Measurements from ENCODE around the gene NFIA.

The NFIA gene

DNA sequence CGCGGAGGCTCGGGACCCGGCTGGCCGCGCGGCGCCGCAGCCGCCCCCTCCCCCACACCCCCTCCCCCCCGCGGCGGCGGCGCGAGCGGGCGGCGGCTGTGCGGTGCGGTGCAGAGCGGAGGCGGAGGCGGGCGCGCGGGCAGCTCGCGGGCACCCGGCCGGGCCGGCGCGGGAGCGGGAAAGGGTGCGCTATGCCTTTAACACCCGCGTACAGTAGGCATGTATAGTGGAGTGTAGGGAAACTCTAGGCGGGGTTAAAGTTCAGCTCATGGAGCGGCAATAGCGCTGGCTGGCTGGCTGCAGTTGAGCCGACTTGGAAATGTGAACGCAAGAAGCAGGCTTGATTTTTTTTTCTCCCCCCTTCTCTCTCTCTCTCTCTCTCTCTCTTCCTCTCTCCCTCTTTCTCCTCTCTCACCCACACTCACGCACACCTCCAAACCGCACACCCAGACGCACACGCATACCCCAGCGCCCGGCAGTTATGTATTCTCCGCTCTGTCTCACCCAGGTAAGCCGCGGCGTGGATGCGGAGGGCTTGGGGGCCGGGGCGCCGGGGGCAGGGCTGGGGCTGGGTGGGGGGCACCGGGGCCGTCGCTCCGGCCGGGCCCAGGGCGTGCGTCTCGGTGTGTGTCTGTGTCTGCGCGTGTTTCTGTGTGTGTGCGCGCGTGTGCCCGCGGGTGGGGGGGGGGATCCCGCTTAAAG, at the start of gene NFIA:
TSS of gene NFIA (plus strand) at position 251 of the 702 bp plus-strand sequence.
- DNase-seq (ENCODE audit: low read depth, low spot score): peak; percentile 62

DNA sequence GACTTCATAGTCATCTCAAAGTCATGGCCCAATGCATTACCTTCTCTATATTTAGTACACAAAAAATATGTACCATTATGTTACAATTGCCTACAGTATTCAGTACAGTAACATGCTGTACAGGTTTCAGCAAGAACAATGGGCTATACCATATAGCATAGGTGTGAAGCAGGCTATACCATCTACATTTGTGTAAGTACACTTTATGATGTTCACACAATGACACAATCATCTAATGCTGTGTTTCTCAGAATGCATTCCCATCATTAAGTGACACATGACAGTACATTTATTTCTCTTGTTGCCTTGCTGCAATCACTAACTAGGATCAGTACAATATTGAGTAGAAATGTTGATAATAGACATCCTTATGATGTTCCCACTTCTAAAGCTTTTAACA, 46.5 kb upstream of the NFIA start:
- no peak for DNase-seq (ENCODE audit: low read depth, low spot score)

GRCh38 chr1:61042466-61043009, 39.8 kb upstream of the NFIA start:
- no peak for DNase-seq (ENCODE audit: low read depth, low spot score)

GRCh38 chr1:61043010-61043820, 39.1 kb upstream of the NFIA start:
- DNase-seq (ENCODE audit: low read depth, low spot score): peak; percentile 91

- no peak for DNase-seq (ENCODE audit: low read depth, low spot score)
Observed at GRCh38 chr1:61046434-61046833, 35.9 kb upstream of the NFIA start.

- DNase-seq (ENCODE audit: low read depth, low spot score): no peak
Observed at GRCh38 chr1:61047061-61047460, 35.3 kb upstream of the NFIA start.

DNA sequence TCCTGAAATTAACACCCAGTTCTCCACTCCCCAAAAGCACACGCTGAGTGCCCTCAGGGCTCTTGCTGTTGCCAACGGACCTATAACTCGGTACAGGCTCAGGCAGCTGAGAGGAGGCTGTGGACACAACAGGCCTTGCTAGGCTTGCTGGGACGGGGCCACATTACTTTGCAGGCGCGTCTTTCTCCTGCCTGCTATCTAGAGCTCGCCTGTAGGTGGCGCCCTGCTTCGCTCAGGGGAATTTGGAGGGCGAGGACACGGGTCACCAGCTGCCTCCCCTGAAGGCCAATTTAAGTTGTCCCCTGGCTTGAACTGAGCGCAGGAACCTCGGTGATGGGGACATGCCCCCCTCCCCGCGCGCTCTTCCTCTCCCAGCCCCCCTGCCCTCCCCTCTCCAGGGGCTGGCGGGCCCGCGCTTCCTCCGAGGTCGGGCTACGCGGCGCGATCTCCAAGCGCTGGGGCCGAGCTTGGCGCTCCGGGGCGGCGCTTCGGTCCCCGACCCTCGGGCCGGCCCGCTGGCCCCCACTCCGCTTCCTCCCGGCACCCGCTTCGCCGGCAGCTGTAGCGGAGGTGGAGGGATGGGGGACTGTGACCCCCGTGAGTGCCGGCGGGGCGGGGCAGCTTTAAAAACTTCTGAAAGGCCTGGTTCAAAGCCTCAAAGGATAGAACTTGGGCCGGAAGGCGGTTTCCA, 32.4 kb upstream of the NFIA start:
- peak; percentile 94 for DNase-seq (ENCODE audit: low read depth, low spot score)

- DNase-seq (ENCODE audit: low read depth, low spot score): peak; percentile 39
Observed at GRCh38 chr1:61050541-61051442, 31.6 kb upstream of the NFIA start.

DNA sequence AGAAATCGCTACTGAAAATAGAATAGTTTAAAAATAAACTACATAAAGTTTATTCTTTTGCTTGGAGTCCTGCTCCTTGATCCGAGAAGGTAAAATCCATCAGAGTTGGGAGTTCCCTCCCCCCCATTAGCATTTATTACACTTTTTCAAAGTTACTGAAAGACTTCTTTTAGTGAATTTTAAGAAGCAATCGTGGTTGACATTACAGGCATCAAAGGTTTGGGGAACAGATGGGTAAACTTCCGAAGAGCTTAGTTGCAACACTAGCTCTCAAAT, 31.0 kb upstream of the NFIA start:
- DNase-seq (ENCODE audit: low read depth, low spot score): no peak

DNA sequence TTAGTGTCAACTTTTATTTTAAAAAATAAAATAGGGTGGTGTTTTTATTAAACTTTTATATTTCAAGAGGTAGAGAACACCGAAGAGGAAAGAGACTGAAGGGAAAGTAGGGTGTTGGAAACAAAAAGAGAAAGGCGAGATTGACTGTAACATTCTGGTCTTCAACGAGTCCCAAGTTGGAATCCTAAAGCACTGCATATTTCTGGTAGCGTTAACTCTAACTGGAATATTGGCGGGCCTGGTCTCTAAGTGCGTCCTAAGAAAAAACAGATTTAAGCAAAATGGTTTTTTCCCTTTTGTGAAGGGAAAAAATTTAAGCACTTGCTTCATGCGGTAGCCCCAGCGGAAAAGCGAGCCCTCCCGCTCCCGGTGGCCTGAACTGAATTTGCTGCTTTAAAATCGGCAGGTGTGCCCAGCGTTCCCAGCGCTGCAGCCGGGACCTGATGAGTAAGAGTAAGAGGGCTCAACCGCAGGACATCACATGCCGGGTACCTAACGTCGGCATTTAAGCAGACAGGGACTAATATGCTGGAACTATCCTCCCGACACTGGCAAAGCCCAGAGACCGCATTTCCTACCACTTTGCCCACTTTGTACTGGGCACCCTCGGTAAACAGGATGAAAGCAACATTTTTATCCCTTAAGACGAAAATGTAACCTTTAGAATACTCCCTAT, 30.5 kb upstream of the NFIA start:
- DNase-seq (ENCODE audit: low read depth, low spot score): no peak

DNA sequence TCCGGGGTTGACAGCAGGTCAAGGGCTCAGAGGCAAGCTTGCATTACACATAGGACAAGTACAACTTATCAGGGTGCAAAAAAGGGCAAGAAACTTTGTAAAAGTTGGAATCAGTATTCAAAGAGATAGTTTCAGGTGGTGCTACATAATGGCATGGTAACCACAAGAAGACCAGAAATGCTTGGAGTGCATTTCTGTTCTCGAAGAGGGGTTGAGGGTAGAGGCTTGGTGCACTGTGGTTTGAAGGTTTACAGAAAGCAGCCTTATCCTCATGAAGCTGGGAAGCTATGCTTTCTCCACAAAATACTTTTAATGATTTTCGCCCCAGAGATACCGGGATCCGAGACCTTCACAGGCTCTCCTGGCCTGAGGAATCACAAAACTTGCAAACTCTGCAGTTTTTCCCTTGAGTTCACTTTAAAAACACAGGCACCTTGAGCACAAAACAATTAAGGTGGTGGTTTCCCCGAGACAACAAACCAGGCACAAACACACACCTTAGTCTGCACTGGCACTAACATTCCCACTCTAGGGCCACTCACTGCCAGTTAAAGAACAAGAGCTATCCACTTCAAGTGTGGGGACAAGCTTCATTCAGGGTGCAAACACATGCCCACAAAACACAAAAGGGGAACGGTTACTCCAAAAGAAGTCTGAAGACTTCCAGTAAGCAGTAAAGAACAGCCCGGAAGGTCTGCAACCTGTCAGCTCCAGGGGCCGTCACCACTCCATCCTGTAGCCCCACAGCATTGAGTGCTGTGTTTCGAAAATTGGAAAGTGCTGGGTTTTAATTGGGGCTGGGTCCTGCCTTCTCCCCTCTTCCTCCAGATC, 29.8 kb upstream of the NFIA start:
- no peak for DNase-seq (ENCODE audit: low read depth, low spot score)

- DNase-seq (ENCODE audit: low read depth, low spot score): no peak
Observed at GRCh38 chr1:61053226-61053711, 29.1 kb upstream of the NFIA start.

DNA sequence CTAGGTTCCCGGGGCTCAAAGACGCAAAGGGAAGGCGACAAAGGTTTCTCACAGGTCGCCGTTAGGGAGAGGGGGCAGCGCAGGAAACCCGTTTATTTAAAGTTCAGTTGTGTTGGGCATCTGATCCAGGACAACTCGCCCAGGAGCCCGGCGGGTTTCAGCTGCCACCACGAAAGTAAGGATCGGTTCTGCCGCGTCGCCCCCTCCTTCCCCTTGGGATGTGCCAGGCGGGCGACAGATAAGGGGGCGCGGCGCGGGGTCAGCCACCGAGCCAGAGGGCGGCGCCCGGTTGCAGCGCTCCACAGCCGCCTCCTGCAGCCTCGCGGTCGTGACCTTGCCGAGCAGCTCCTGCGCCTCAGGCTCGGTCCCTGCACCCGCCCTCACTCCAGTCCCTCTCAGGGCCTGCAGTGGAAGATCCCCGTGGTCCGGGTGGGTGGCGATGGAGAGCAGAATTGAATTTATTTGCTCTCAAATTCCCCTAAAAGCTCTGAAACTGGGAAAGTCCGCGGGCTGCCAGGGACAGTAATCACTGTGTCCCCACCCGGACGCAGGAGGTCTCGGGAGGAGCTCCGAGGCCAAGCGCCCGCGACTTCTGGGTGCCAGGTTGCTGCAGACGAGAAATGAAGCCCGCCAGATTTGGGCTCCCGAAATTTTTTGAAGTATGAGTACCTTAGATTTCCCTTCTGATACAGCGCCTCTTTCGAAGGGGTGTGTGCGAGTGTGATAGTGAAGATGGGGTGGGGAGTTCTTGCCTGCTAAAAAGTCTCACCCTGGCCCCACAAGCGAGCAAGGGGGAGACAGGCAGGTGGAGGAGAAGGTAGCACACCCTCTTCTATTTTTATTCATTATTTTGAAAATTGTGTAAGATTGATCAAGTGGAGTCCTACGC, 28.4 kb upstream of the NFIA start:
- DNase-seq (ENCODE audit: low read depth, low spot score): no peak

GRCh38 chr1:61054601-61054993, 27.8 kb upstream of the NFIA start:
- DNase-seq (ENCODE audit: low read depth, low spot score): no peak

- no peak for DNase-seq (ENCODE audit: low read depth, low spot score)
Observed at GRCh38 chr1:61055110-61055614, 27.2 kb upstream of the NFIA start.

- DNase-seq (ENCODE audit: low read depth, low spot score): no peak
Observed at GRCh38 chr1:61056196-61056572, 26.2 kb upstream of the NFIA start.

DNA sequence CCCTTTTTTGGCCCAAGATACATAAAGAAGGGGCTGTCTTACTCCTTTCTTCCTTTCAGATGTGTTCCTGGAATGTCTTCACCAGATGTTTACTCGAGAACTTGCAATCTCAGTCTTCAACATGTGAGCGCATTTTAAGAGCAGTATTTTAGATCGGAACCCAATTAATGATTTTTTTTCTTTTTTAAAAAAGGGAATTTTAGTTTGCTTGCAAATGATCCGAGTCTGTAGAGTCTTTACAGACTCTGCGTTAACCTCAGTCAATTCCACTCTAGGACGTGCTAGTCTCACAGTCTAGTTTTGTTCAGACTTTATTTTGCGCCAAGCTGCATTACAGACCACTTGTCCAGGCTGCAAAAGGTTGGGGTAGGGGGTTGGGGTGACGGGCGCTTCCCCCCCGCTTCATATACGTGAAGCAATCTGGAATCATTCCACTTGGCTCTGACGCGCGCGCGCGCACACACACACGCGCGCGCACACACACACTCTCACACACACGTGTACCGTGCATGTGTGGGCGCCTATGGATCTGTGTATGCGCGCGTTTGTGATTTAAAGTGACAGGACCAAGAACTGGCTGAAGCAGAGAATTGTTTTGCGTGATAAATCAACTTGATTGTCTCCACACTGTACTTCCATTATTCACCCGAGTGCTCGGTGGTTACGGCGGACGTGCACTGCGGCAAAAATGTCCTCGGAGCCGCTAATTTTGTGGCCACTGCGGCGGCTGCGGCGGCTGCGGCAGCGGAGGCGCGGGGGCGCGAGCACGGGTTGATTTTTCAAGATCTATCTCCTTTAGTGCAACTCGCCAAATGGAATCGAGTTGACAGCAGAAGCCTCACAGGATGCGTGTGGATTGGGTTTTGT, 25.6 kb upstream of the NFIA start:
- peak; percentile 52 for DNase-seq (ENCODE audit: low read depth, low spot score)
